Astrocyte of the cerebellum (primary cell): Measurements from ENCODE around the gene TNS3.

Source experiments
- DNase-seq: peaks from one replicate; pipeline ENCODE4 v3.0.0-alpha.2; 2011; ENCODE audit warnings: low read depth
- H3K4me3 ChIP-seq: 2 replicates; pipeline ENCODE4 v1.5.1; 2011; ENCODE audit warnings: mild to moderate bottlenecking, low read depth, low read length, moderate library complexity
- CTCF ChIP-seq: IDR thresholded peaks from 2 replicates; pipeline ENCODE4 v1.5.1; 2012; ENCODE audit warnings: low read length, low read depth, moderate library complexity, mild to moderate bottlenecking; ENCODE audit errors: missing control alignments
- in situ Hi-C: cut with HindIII; loops from 2 replicates; pipeline ENCODE4 v1.10.0; 2017; ENCODE audit warnings: low sequenced_read_pairs

TNS3 gene

GRCh38 chr7:47451851-47452205 is 130.1 kb downstream of the TNS3 start:
- in situ Hi-C loops, result no loop called here
- no peak for TF ChIP-seq CTCF
- no peak overlapping the region for H3K4me3 ChIP-seq
- DNase-seq, result no peak

- DNase-seq, result no peak
- in situ Hi-C loops, result no loop called here
- no peak for TF ChIP-seq CTCF
- H3K4me3 ChIP-seq, result no peak overlapping the region
Observed at GRCh38 chr7:47449810-47450590, 131.9 kb downstream of the TNS3 start.

- H3K4me3 ChIP-seq, result no peak overlapping the region
- TF ChIP-seq CTCF, result no peak
- in situ Hi-C loops, result no loop called here
- no peak for DNase-seq
Observed at GRCh38 chr7:47448971-47449370, 132.9 kb downstream of the TNS3 start.

- in situ Hi-C loops, result no loop called here
- DNase-seq, result no peak
- no peak overlapping the region for H3K4me3 ChIP-seq
- TF ChIP-seq CTCF, result no peak
Observed at GRCh38 chr7:47447621-47448349, 134.1 kb downstream of the TNS3 start.

GRCh38 chr7:47446871-47447466 is 134.9 kb downstream of the TNS3 start:
- in situ Hi-C loops, result no loop called here
- no peak overlapping the region for H3K4me3 ChIP-seq
- no peak for TF ChIP-seq CTCF
- DNase-seq, result no peak

- no peak overlapping the region for H3K4me3 ChIP-seq
- DNase-seq, result no peak
- in situ Hi-C loops, result no loop called here
- peak; percentile 61 for TF ChIP-seq CTCF
Observed at GRCh38 chr7:47444376-47445098, 137.4 kb downstream of the TNS3 start.
